ENCODE measurements around the gene MEOX1. TPM values are rescaled to one million over a fixed set of nuclear protein-coding genes. Genes with fewer than 3 reads are reported as not detected.
A peak's percentile ranks its signal among the peaks of the same experiment; 100 is the strongest.
"Not testable (repeated sequence)": the region's sequence is repeated elsewhere in the genome, so short reads cannot be mapped to it uniquely, and the experiment has no call there.

Gene MEOX1
- total RNA-seq, 1 donor from 2014 or later: 11.1 TPM

- ATAC-seq; DNase-seq; intact Hi-C loops (cut with micrococcal nuclease): not testable (repeated sequence)
These were observed 25.2 kb upstream of the MEOX1 start for GRCh38 chr17:43686957-43687356.

DNA sequence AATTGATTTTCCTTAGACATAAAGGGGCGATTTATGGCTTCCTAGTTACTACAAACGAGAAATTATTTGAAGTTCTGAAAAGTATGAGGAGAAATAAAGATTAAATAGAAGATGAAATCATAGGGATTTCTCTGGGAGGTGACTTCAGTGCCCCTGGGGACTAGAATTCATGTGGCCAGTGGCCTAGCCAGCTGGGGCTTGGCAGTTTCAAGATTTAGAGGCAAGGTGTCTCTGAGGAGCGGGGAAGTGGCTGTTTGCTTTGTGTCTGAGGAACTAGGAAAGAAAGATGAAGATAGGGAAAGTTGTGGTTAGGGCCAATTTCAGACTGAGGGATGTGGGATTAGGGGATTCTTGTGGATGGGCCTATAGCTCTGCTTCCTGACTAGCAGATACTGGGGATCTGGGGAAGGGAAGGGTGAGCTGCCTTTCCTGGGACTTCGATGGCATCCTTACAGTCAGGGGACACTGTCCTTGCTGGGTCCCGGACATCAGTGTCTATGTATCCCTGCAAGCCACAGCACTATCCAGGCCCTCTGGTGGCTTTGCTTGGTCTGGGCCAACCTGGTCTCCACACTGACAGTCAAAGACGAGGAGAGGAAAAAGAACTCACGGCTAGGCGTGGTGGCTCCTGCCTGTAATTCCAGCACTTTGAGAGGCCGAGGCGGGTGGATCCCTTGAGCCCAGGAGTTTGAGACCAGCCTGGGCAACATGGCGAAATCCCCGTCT lies 22.4 kb upstream of the MEOX1 start:
- no peak for DNase-seq
- intact Hi-C loops (cut with micrococcal nuclease): no loop called here
- no peak for ATAC-seq

GRCh38 chr17:43680461-43680860 lies 18.7 kb upstream of the MEOX1 start:
- no peak for ATAC-seq
- no peak for DNase-seq
- intact Hi-C loops (cut with micrococcal nuclease): no loop called here

DNA sequence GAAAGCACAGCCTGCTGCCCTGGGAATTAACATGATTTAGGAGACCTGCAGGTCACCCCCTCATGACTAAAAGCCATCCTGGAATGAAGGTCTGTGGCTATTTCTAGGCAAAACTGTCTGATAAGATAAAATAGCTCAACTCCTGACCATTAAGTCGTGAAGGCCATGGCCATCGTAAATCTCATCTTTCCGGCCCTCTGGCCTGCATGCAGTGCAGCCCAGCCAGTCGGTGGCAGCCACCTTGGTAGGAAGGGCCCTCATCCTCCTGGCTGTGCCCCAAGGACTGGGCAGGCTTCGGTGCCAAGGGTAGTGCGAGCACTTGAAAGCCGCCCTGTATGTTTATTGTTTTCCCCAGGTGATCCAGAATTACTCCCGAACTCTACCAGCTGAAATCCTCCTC lies 18.2 kb upstream of the MEOX1 start:
- no peak for ATAC-seq
- intact Hi-C loops (cut with micrococcal nuclease): no loop called here
- DNase-seq: no peak

DNA sequence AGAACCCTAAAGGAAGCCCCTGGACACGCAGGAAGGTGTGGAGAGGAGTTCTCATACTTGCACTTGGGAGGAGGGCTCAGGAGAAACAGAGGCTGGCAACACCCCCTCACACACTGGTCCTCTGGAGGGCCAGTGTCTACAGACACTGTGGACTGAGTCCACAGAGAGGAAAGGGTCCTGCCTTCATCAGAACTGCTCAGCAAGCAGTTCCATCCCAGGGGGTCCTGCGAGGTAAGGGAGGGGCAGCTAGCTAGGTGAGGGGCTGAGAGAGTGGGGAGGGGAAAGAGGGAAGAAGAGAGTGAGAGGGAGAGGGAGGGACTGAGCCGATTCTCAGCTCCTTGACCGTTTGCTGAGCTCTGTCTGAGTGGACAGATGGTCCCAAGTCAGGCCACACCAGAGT lies 17.7 kb upstream of the MEOX1 start:
- DNase-seq: no peak
- ATAC-seq: no peak
- intact Hi-C loops (cut with micrococcal nuclease): no loop called here

DNA sequence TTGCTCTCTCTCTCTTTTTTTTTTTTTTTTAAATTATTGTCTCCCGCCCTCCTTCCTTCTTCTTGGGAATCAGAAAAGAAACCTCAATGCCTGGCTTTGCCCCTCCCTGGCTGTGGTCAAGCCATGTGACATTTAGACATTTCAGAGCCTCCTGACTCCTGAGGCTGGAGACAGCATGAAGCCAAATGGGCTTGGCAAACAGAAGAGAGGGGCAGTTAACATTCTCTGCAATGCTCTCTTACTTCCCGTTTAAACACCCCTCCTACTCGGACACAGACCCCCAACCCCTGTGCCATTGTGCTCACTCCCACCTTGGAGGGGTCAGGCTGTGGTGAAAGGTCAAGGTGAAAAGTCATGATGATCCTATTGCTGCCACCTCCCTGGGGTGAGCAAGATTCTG lies 14.7 kb upstream of the MEOX1 start:
- no peak for ATAC-seq
- intact Hi-C loops (cut with micrococcal nuclease): loop anchor here (2.0 kb wide), 1 partner anchor 100 kb away; no protein-coding TSS in a partner anchor
- DNase-seq: no peak

- intact Hi-C loops (cut with micrococcal nuclease): no loop called here
- ATAC-seq (no peak), DNase-seq (no peak)
These were observed 12.7 kb upstream of the MEOX1 start for GRCh38 chr17:43674394-43674793.

DNA sequence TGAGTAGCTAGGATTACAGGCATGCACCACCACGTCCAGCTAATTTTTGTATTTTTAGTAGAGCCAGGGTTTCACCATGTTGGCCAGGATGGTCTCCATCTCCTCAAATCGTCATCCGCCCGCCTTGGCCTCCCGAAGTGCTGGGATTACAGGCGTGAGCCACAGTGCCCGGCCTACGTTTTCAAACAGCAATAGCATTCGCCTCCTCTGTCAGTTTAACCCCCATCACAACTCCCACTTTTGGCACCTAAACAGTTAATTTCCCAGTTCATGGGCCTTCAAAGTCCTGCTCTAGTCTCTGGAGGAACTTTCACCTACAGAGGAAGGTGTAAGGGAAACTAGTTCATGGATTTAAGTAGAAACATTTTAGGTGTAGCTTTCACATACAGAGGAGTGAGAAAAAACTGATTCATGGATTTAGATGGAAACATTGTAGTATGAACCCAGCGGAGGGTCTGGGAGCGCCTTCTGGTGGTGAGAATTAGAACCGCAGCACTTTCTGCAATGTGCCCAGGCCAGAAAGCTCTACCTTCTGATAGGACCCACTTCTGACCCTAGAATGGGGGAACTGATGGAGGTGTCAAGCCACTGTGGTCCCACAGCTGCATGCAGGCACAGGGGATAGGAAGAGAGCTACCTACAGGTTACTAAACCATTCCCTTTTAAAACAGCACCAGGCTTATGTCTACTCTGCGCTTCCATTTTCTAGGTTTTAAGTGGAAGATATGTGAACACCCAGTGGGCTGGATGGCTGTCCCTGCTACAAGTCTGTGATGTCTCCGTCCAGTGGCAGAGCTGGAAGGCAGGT lies 12.0 kb upstream of the MEOX1 start:
- ATAC-seq (peak; percentile 74), DNase-seq (peak; percentile 80)
- intact Hi-C loops (cut with micrococcal nuclease): no loop called here

DNA sequence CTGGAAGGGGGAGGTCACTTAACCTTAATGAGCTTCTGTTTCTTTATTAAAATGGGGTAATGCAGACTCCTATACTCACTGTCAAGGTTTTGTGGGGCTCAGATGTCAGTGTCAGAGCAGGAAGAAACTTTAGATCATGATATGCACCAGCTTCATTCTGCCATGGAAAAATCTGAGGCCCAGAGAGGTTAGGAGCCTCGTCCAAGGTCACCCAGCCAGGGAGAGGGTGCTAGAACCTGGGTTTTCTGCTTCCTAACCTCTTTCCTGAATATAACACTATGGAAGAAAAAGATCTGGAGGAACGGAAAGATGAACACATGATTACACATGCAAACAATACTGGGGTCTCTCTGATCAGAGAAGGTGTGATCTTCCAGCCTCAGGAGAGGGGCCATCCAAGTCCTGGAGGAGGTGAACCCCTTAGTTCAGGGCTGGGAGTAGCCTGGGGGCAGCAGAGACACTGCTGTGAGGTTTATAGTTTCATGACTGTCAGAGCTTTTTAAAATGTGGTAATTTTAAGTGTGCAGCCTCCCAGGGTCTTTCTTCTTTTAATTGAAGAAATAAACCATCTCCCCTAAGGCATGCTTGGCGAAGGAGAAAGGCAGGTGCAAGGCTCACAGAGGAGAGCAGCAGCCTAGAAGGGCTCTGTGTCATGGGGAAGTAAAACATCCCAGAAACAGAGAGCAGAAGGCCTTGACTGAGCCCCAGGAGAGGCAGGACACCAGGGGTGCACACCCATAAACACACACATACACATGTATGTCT lies 10.2 kb upstream of the MEOX1 start:
- intact Hi-C loops (cut with micrococcal nuclease): no loop called here
- no peak for ATAC-seq
- DNase-seq: no peak

- intact Hi-C loops (cut with micrococcal nuclease): no loop called here
- no peak for ATAC-seq
- no peak for DNase-seq
These were observed 9.4 kb upstream of the MEOX1 start for GRCh38 chr17:43671031-43671692.

DNA sequence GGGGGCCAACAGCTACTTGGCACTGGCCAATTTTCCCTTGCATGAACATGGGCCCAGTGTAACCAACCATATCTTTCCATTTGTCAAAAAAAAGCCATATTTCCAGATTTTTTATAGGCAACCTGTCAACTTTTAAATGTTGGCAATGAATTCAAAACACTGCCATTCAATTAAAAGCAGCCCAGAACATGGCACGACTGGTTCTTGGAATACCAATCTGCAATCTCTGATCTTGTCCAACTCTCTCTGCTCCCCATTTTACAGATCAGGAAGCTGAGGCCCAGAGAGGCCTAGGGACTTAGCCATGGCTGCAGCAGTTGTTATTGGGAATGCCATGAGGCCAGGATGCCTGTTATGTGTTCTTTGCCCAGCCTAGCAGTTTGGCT lies 8.9 kb upstream of the MEOX1 start:
- intact Hi-C loops (cut with micrococcal nuclease): no loop called here
- no peak for DNase-seq
- ATAC-seq: no peak

GRCh38 chr17:43669971-43670644 lies 8.4 kb upstream of the MEOX1 start:
- DNase-seq: no peak
- intact Hi-C loops (cut with micrococcal nuclease): no loop called here
- no peak for ATAC-seq

DNA sequence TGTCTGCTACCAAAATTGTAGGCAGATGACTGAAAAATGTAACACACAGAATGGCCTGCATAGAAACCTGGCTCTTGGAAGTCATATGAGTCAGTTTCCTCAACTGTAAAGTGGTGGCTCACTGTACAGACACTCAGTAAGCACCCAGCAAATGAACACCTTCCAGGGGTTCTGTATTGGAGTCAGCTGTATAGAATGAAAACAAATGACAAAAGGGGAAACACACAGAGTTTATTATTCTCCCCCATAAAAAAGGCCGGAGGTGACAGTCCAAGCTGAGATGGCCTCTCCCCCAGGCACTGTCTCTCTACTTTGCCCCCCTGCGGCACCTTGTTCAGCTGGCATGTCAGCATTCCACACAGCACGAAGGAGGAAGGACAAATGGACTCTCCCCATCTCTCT lies 6.2 kb upstream of the MEOX1 start:
- intact Hi-C loops (cut with micrococcal nuclease): no loop called here
- DNase-seq (no peak), ATAC-seq (no peak)

GRCh38 chr17:43667506-43667905 lies 5.8 kb upstream of the MEOX1 start:
- ATAC-seq: no peak
- no peak for DNase-seq
- intact Hi-C loops (cut with micrococcal nuclease): no loop called here

GRCh38 chr17:43665937-43666236 lies 4.2 kb upstream of the MEOX1 start:
- ATAC-seq: no peak
- intact Hi-C loops (cut with micrococcal nuclease): no loop called here

DNA sequence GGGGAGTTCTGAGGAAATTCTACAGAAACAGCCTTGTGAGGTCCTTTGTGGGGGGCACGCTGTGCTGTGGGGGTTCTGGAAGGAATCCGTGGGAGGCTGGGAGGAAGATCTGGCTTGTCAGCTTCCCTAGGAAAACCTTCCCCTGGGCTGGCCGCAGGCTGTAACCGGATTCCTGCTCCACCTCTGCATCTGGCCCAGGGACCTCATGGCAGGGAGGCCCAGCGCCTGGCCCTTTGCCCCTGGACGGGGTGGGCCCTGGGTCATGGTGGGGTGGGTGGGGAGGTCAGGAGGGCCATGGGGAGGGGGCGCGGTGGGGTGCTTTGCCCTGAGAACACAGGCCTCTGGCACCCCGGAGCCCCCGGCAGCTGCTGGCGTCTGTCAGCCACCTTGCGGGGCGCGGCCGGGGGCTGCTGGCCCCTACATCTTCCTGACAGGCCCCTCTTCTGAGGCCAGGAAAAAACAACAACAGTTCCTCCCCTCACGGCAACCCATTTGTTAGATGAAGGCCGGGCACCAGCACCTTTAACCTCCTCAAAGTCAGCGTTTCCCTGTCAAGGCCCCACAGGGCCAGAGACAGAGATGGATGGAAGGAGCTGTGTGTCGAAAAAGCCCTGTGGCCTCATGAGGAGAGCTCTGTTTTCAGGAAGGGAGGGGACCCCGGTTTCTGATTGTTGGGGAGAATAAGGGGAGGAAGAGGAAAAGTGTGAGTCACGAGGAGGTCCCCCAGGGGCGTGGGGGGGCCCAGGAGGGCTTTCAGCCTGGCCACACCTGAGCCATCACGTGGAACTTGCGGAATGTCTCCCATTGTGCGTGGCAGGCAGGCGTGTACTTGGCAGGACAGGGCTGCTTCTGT lies 3.6 kb upstream of the MEOX1 start:
- DNase-seq: peak; percentile 64
- intact Hi-C loops (cut with micrococcal nuclease): no loop called here
- ATAC-seq: peak; percentile 75

More at GRCh38 chr17:43665937-43666236, 4.2 kb upstream of the MEOX1 start:
- no peak for DNase-seq

DNA sequence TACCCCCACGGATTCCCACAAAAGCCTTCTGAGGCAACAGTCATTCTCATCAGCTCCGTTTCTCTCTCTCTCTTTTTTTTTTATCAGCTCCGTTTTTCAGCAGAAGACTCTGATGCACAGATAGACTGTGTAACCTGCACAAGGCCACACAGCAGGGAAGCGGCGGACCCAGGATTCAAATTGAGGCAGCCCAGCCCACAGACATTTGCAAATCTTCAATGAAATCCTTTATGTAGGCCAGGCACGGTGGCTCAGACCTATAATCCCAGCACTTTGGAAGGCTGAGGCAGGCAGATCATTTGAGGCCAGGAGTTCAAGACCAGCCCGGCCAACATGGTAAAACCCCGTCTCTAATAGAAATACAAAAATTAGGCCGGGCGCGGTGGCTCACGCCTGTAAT lies 2.4 kb upstream of the MEOX1 start:
- intact Hi-C loops (cut with micrococcal nuclease): no loop called here
- DNase-seq: no peak
- ATAC-seq: no peak

DNA sequence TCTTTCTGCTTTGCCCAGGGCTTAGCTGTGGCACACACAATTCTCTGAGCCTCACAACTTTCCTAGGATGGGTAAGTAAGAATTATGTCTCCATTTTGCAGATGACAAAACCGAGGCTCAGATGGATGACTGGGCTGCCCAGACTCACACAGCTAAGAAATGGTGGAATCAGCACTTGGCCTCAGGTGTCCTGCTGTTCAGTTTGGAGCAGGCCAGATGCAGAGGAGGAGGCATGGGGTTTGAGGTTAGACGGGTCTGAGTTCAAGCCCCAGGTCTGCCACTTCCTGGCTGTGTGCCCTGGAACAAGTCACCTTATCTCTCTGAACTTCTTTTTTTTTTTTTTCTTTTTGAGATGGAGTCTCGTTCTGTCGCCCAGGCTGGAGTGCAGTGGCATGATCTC lies 1.7 kb upstream of the MEOX1 start:
- no peak for DNase-seq
- intact Hi-C loops (cut with micrococcal nuclease): no loop called here
- no peak for ATAC-seq
